ENCODE data around the gene SUSD6.

Gene SUSD6

GRCh38 chr14:69652942-69653684 lies 41.7 kb downstream of the SUSD6 start:
- no peak for DNase-seq

GRCh38 chr14:69654116-69654515 lies 42.7 kb downstream of the SUSD6 start:
- peak in 1 of 2 experiments; percentile 19 for DNase-seq

GRCh38 chr14:69657950-69658355 lies 46.6 kb downstream of the SUSD6 start:
- peak; percentile 56 to 73 for DNase-seq

- no peak for DNase-seq
Observed at GRCh38 chr14:69658664-69659261, 47.4 kb downstream of the SUSD6 start.

DNA sequence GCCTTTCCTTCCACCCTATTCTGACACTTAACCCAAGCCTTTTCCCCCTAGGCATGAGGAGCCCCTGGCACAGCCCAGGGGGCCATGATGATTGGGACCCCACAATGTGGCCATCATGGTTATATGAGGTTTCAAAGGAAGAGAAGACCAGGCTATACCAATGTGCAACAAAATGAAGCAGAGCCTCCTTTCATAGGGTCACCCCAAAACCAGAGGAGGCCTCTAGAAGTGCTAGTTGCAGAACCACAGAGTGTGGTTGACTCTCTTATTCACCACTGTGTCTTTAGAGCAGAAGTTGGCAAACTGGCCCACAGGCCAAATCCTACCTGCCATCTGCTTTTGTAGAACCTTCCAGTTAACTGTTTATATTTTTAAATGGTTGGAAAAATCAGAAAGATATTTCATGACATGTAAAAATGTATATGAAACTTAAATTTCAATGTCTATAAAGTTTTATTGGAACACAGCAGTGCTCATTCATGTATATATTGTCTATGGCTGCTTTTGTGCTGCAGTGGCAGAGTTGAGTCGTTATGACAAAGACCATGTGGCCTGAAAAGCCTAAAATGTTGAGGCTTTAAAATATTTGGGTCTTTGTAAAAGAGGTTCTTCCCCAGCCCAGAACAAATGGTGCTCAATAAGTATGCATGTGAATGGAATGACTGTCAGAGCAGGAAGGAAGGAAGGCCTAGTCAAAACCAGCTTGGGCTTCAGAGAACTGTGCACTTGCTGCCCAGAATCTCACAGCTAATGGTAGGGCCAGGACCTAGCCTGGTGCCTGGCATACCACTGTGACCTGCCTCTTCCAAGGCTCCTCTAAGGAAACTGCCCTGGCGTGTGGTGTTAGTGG lies 49.2 kb downstream of the SUSD6 start:
- no peak for DNase-seq

DNA sequence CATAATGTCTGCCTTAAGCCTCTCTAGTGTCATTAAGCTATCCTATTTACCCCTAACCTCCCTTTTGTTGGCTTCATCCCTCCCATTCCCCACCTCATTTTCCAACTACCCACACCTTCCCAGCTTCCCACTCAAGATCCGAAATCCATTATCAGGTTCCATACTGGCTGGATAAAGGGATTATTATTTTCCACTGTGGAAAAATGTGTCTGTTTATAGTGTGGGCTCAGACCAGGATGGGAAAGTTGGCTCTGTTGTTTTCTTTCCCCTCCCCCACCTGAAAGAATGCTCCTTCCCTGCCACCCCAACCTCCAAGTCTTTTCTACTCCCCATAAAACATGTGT lies 49.8 kb downstream of the SUSD6 start:
- DNase-seq: no peak

DNA sequence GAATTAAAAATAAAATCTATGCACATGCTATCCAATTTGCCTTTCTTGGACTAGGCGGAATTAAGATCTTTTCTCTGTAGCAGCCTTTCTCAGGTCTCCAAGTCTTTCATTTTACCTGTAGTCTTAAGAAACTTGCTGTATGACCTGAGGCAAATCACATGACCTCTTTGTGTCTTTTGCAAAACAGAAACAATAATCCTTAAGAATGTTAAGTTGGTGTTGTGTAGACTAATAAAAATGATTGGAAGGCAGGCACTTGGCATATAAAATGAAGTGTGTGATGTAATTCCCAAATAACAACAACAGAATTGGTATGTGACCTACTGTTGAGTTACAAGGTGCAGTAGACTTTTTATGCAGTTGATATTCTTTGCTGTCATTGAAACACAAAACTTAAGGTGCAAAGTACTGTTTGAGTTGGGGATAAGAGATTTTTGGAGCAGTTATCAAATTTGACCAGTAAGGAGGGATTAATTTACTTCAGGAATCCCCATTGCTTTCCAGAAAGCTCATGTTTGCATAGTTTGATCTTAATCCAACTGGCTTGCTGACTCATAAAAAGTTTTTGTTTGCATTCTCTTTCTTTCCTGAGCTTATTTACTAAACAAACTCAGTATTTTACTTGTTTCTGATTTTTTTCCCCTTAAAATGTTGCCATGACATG lies 51.4 kb downstream of the SUSD6 start:
- DNase-seq: no peak

DNA sequence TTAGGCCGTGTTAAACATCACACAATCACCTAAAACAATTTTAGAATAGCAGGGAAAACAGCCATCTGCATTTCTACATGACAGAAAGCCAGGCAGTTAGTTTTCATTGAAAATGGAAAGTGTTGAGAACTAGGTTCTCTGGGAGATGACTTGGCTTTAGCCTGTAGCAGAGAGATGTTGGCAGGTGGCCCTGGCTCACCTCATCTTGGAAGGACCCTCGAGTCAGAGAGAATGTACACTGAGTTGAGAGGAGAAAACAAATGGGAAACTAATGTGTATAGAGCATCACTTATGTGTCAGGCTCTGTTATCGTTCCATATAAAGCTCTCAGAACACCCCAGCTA lies 51.9 kb downstream of the SUSD6 start:
- DNase-seq: no peak

- DNase-seq: no peak
Observed at GRCh38 chr14:69664265-69664664, 52.9 kb downstream of the SUSD6 start.

- no peak for DNase-seq
Observed at GRCh38 chr14:69664865-69665526, 53.6 kb downstream of the SUSD6 start.

- no peak for DNase-seq
Observed at GRCh38 chr14:69665631-69666030, 54.2 kb downstream of the SUSD6 start.

GRCh38 chr14:69666112-69666511 lies 54.7 kb downstream of the SUSD6 start:
- no peak for DNase-seq

DNA sequence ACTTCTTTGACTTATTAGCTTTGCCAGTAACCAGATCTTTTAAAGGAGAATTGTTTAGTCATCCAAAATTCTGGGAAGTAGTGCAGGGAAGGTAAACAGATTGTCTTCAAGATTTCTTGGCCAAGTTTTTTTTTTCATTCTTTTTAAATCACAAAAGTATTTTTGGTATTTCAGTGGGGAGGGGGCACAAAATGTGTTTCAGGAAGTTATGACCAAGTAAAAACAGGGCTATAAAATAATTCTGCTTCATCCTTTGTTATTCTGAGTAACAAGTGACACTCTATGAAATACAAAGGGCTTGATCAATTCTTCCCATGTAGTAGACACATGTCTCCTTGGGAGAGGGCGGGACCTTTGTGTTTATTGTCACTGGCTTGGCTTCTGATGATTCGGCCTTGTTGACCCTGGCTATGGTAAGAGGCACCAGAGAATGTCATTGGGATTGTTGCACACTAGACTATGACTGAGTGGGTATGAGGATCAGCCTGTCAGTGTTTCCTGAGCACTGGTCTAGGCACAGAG lies 55.4 kb downstream of the SUSD6 start:
- no peak for DNase-seq

- no peak for DNase-seq
Observed at GRCh38 chr14:69667938-69668335, 56.5 kb downstream of the SUSD6 start.

- DNase-seq: no peak
Observed at GRCh38 chr14:69669375-69669774, 58.0 kb downstream of the SUSD6 start.

DNA sequence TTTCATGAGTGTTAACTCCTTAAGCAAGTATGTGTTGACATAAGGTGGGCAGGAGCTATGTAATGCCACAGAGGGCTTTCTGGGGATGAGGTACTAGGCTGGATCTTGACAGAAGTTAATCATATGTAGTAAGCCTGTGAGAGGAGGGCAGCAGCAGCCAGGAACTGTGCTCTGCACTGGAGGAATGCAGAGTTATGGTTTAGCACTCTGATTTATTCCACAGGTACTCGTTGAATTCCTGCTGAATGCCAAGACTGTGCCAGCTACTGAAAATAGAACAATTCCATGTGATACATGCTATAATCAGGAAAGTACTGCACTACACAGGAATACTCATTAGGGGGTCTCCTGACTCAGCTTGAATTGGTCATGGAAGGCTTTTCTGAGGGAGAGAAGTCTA lies 58.7 kb downstream of the SUSD6 start:
- no peak for DNase-seq

DNA sequence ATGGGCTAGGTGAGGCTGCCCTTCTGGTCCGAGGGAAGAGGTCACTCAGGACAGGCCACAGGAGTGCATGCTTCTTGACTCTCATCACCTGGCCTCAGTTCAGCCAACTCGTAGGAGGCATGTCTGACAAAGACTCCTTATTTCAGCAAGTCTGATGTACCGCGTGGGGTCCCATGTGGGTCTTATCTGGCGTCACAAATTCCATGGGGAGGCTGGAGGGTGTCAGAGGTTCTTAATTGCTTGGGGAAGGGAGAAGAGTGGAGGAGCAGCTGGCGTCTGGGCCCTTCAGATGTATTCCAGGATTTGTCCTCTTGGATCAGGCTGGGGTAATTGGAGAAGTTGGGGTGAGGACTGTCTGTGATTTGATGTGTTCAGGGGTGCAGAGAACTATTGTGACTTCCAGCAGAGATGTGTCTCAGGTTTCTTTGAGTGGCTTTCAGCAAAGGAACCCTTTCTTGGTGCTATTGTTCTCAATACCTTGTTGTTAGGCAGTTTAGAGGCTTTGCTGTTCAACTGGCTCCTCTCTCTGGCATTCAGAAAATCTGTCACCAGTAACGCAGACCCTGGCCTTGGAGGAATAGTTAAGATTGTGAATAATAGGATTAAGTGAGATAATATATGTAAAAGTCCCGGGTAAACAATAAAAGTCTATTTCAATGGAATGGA lies 60.1 kb downstream of the SUSD6 start:
- DNase-seq: no peak

DNA sequence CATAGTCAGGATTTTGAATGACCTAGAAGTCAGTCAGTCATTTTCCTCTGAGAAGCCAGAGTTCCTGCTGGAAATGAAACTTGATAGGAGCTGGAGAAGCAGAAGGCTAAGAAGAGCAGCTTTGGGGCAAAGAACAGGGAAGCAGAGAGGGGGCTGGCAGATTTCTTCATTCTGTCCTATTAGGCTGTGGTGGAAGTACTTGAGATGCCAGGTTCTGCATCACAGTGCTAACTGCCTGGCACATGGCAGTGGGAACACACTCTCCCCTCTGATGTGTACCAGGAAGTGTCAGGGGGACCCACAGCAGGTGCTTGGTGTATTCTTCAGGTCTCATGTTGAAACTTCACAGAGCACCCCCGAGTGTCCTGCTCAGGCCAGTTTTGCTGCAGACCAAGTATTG lies 61.0 kb downstream of the SUSD6 start:
- no peak for DNase-seq

DNA sequence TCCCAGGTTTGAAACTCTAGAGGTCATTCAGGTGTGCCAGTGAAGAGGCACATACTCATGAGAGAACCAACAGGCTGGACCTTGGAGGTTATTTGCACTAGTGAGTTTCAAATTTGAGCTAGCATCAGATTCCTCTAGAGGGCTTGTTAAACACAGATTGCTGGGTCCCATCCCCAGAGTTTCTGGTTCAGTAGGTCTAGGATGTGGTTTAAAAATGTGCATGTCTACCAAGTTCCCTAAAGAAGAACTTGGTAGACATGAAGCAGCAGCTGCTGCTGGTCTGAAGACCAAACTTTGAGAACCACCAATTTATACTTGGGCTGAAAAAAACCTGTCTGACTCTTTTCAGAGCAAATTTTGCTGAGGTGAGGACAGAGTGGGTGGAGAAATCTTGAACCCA lies 61.7 kb downstream of the SUSD6 start:
- DNase-seq: no peak

- DNase-seq: no peak
Observed at GRCh38 chr14:69673578-69674305, 62.3 kb downstream of the SUSD6 start.

- no peak for DNase-seq
Observed at GRCh38 chr14:69674546-69675244, 63.3 kb downstream of the SUSD6 start.

Data from NCI-H526 (cell line).